Stimulated activated CD4-positive, alpha-beta T cell treated with anti-CD3 and anti-CD28 coated beads, Interleukin-1b, Interleukin-23, amount 100 ng/mL, for 1 hour (primary cell): Measurements from ENCODE around the gene SHISA8.

Experiments
- DNase-seq, 2 donors: peaks; one replicate each; pipeline ENCODE4 v3.0.0-alpha.2; 2020; ENCODE audit warnings: low read depth in 2 of 2

Gene SHISA8

DNA sequence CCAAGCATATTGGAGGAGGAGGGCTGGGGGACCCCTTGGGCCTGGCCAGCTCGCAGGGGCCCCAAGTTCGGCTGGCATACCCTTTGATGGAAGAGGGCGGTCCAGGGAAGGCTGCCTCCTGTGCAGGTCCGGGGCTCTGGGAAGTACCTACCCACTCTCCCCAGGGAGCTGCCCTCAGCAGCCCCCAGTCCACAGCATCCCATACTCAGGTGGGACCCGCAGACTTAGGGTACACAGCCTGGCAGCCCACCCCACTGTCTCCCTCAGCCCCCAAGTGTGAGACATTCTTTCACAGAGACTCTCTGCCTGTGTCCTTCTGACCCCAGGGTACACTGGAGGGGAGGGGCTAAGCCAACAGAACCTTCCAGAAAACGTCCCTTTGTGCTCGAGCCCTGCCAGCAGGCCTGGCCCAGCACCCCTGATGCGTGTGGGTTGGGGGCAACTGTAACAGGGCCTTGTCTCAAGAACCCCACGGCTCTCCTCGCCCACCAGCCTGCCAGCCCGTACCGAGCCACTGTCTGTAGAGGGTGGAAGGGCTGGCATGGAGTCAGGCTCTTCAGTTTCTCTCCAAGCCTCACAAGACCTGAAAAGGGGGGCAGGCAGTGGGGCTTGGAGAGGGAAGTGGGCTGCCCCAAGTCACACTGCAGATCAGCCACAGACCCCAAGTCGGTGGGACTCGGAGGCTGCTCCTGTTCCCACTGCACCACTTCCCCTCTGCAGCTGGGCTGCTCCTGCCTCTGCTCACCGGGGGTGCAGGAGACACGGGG lies 18.7 kb upstream of the SHISA8 start:
- DNase-seq = no peak

DNA sequence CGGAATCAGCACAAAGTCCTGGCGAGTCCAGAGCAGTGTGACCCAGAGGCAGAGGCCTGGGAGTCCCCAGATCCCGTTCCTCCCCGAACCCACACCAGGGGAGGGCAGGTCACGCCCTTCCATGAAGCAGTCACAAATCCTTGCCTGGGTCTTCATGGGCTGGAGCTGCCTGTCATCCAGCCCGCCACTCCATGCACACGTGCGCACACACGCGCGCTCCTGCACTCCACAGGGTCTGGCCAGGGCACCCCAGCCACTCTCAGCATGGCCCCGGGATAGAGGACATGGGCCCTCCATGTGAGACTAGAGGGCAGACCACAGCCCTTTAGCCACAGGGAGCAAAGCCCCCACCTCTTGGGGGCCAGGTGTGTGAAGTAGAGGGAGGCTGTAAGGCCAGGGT lies 17.5 kb upstream of the SHISA8 start:
- no peak for DNase-seq

DNA sequence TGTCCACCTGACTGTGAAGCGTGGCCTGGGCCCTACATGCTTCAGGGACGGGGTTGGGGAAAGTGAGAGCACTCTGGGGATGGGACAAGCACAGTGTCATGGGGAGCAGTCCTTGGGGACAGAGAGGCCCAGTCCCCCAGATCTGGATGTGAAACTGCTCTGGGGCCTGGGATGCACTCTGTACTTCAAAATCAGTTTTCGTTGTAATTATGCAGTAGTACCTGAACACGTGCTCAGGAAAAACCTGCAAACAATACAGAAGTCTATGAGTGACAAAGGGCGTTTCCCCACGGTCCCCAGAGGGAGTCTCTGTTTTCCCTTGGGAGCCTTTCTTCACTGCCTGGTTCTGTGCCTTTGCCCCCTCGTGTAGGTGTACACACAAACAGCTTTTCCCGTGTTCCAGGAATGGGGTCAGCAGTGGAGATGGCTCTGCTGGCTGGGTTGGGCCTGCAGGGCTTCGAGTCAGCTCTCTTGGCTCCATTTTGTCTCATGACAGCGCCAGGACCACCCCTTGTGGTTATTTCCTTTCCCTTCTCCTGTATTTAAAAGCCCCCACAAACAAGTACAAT lies 16.9 kb upstream of the SHISA8 start:
- no peak for DNase-seq

DNA sequence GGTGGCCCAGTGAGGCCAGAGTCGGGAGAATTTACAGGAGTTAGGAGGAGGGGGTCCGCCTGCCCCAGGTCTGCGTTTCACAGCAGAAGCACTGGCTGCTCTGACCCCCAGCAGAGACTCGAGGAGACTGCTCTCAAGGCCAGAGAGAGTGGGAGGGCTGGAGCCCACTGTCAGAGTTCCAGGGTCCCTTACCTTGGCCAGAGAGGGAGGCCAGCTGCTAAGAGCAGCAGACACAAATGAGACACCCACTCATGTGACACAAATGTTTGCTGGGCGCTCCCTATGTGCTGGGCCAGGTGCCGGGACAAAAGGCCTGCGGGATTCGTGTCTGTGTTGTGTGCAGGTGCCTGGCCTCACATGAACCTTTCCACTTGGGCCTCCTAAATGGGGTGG lies 14.5 kb upstream of the SHISA8 start:
- no peak for DNase-seq

DNA sequence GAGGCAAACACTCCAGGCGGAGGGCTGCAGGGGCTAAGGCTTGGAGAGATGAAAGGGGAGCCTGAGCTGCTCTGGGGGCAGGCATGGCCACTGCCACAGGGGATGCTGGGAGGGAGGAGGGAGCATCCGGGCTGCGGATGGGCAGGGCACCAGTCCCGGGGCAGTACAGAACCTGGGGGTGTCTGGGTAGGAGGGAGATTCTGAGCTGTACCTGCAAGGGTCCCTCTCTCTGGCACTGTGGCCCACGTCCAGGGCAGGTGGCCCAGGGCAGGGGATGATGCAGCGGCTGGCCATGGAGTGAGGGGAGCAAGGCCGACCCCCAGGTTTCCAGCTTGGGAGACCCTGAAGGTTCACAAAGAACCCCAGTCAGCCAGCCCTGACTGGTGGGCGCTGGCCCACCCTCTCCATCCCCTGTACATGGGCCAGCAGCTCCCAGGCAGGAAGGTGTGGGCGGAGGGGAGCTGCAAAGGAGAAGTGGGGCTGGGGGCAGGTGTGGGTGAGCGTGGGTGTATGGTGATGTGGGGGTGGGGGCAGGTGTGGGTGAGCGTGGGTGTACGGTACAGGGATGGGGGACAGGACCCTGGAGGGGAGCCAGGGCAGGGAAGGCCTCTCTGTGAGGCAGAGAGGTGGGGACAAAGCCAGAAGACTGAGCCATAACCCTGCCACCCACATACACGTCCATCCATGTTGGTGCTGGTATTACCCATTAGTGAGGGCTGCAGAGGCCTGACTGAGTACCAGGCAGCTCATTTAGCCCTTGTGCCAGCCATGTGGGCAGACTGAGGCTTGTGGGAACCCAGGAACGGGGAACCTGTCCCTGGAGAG lies 13.9 kb upstream of the SHISA8 start:
- DNase-seq = no peak

DNA sequence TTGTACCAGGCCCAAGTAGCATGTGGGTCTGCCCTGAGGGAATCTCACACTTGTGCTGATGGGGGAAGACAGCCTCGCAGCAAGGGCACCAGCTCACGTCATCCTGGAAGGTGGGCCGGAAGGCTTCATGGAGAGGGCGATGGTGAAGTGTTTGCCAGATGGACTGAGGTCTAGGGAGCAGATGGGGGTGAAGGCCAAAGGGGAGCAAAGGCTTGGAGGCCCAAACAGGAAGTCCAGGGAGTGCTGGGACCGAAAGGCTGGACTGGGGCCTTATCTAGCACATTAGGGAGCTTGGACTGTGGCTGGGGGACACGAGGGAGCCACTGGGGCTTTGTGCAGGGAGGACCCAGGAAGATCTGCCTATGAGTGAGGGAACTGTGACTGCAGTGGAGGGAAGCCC lies 12.9 kb upstream of the SHISA8 start:
- no peak for DNase-seq

DNA sequence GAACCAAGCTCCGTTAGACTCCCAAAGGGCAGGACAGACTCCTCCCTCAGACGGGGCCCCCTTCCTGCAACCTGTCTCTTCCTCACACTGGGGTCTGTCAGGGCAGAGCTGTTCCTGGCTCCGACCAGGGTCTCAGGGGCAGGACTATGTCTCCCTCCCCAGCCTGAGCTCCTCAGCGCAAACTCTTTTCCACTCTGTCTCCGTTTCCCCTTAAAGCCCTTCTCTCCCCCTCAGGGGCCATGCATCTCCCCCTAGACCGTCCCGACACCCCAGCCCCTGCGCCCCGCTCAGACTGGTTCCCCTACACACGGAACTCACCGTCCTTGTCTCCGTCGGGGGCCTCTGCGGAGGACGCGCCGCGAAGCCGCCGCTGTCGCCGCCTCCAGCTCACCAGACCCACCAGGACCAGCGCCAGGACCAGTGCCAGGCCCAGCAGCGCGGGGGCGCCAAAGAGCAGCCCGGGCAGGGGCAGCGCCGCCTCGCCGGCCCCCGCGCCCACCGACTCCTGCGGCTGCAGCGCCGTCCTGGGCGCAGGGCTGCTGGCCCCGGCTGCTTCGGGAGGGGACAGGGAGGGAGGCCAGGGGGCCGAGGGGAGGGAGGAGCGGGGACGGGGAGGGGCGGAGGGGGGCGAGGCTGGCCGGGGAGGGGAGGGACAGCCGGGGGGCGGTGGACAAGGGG lies 11.0 kb upstream of the SHISA8 start:
- peak; percentile 54 to 63 for DNase-seq

DNA sequence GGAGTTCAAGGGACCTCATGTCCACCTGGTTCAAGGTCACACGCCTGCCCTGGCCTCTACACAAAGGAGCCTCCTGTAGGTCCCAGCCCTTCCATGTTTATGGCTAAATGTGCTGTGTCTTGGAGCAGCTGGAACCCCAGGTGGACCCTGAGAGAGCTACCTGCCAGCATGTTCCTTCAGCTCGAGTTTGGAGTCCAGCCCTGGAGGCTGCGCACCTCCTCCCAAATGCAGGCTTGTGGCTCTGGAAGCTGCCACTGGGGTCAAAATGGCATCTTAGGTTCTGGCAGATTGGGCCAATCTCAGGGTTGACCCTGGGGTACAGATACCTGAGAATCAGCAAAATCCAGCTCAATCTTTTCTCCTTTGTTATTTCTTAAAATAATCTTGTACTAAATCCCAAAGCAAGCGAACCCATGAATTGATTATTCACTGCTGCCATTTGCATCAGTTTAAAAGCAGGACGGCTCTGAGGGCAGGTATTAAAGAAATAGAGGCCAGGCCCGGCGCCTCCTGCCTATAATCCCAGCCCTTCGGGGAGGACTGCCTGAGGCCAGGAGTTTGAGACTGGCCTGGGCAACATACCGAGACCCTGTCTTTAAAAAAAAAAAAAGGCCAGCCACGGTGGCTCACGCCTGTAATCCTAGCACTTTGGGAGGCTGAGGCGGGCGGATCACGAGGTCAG lies 8.9 kb upstream of the SHISA8 start:
- no peak for DNase-seq

DNA sequence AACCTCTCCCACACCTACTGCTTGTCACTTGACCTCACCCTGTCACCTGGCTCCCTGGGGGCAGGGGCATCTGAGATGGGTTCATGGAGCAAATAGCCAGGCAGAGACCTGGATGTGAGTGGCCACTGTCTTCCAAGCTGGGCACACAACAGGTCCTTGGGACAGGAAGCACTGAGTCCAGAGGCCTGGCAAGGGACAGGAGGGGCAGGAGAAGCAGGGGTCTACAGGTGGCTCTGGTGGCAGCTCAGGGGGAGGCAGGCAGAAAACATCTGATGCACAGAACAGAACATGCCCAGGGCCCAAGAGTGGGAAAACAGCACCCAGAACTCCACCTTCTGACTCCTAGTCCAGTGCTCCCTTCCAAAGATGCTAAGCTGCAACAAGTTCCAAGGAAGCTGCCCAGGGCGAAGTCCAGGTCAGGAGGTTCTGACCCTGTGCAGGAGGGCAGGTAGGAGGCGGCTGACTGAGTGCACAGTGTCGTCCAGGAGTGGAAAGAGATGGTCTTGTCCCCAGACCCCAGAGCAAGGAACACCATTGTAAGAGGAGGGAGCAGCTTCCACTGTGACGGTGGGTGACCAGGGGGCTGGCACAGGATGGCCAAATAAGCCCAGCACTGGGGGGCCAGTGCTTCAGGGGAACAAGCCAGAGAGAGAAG lies 8.2 kb upstream of the SHISA8 start:
- no peak for DNase-seq

DNA sequence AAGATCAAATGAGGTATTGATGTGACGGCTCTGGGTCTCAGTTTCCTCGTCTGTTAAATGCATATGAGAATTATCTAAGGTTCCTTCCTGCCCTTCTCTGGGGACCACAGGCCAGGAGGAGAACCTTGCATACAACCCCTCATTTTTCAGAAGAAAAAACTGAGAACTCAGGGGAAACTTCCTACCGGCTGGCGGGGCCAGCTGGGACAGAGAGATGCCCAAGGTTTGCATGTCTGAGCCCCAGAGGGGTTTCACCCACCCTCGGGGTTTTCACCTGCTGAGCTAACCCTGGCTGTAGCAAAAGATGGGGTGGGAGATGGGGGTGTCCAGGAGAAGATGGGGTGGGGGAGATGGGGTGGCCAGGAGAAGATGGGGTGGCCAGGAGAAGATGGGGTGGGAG lies 7.5 kb upstream of the SHISA8 start:
- no peak for DNase-seq

DNA sequence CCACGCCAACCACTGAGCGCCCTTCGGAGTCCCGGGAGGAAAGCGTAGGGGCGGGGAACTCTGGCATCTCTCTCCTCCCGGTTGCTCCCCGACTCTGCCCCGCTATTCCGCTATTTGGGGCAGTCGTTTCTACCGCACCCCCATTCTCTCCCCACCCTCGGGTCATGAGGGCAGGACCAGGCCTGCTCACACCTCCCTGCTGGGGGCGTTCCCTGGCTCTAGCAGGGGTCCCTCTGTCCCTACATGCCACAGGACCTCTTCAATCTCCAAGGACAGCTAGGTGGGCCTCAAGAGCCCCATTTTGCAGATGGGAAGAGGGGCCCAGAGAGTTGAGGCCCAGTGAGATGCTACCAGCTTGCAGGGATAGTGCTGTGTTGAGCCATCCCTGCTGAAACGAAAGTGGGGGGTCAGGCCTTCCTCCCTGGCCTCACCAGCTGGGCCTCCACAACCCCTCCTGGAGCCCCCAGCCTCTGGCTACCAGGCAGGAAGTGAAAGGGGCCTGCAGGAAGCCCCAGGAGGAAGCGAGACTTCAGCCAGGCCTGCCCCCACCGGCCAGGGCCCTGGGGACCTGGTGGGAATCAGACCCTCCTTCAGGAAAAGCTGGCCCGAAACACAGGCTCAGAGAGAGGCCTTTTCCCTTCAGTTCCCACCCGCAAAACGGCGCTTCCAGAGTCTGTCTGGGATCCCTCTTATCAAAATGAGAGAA lies 5.5 kb upstream of the SHISA8 start:
- no peak for DNase-seq

DNA sequence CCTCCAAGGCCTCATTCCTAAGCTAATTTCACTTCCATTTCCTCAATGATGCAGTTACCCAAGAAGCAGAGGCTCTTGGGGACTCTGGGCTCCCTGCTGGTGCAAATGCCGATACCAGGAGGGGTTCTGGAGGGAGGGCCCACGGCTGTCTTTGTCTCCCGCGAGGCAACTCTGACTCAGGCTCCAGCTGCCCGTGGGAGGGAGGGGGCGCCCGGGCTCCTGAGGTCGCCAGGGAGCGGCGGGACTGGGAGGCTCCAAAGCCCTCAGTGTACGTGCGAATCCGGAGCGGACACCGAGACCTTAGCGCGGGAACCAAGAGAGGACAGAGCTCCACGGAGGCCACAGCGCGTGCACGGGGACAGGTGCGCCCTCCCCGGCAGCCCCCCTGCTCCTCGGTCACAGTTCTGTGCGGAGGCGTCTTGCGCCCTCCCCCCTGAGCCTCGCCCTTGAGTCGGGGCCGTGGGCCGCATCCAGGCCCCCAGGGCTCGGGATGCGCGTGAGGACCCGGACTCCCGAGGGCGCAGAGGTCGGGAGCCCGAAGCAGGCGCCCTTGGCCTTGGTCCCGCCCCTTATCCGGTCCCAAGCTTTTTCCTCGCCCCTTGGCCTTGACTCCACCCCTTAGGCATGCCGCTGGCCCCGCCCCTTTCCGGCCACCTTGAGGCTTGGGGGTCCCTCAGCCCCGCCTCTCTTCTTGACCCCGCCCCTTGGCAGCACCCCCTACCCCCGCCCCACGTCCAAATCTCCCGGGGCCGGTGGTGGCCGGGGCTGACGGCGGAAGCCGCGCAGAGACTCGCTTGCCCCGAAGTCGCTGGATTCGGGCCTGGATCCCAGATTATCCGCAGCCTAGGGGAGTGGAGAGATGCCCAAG lies 4.7 kb upstream of the SHISA8 start:
- no peak for DNase-seq

DNA sequence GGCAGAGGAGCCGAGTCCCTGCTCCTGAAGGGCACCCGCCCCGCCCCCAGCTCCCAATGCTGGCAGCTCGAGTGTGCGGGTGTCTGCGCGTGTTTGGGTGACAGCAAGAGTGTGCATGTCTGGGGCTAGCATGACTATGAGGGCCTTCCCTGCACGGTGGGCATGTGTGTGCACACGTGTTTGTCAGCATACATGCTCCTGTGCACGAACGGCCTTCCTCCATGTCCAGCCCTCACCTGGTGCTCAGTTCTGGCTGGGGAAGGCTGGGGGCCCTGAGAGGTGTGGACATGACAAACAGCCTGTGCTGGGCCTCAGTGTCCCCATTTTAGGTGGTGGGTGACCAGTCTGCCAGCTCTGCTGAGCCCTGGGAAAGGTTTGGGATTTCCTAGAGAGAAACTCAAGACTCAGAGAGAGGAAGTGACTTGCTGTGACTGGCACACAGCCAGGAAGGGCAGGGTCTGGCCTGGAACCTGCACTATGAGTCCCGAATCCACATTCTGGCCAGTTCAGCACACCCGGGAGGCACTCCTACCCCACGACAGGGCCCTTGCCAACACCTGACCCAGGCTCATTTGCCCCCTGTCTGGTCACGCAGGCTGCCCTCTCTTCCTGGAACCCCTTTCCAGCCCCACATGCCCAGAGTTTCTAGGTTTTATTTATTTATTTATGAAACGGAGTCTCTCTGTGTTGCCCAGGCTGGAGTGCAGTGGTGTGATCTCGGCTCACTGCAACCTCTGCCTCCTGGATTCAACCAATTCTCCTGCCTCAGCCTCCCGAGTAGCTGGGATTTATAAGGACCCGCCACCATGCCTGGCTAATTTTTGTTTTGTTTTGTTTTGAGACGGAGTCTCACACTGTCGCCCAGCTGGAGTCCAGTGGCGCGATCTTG lies 3.3 kb upstream of the SHISA8 start:
- DNase-seq = no peak

DNA sequence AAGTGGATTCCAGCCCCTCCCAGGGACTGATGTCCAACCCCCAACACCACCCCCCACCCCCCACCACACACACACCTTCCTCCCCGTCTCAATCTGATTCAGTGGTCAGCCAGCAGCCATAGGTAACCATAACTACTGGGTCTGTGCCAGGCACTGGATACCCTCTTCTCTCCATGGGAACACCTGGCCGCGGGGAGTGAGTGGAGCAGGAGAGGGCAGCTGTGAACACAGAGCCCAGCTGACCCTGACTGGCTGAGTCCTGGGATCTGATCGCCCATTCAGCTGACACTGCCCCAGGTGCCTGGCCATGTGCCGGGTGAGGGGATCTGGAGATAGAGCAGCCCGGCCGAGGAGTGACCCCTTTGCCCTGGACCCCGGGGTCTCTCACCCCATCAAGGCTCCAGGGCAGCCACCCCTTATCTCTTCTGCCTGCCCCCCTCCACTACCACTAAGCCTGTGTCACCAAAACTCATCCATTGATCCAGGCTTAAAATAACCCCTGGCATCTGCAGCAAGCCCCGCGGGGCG lies 2.6 kb upstream of the SHISA8 start:
- DNase-seq = no peak

DNA sequence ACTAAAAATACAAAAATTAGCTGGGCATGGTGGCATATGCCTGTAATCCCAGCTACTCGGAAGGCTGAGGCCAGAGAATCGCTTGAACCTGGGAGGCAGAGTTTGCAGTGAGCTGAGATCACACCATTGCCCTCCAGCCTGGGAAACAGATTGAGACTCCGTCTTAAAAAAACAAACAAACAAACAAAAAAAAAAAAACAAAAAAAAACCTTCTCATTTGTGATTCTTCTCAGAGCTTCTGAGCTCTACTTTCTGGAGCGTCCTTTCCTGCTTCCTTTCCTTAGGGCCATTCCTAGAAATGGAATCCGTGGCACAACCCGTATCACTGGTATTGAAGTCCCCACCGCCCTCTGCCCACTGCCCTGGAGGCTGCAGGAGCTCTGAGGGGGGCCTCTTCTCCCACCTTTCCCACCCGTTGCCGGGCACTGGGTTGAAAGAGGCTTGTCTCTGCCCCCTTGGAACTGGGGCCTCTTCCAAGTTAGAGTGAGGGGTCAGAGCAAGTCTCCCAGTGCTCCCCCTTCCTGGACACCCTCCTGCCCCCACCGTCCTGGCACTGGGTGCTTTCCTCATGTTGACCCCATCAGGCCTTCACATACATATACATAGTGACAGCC lies 2.0 kb upstream of the SHISA8 start:
- no peak for DNase-seq

DNA sequence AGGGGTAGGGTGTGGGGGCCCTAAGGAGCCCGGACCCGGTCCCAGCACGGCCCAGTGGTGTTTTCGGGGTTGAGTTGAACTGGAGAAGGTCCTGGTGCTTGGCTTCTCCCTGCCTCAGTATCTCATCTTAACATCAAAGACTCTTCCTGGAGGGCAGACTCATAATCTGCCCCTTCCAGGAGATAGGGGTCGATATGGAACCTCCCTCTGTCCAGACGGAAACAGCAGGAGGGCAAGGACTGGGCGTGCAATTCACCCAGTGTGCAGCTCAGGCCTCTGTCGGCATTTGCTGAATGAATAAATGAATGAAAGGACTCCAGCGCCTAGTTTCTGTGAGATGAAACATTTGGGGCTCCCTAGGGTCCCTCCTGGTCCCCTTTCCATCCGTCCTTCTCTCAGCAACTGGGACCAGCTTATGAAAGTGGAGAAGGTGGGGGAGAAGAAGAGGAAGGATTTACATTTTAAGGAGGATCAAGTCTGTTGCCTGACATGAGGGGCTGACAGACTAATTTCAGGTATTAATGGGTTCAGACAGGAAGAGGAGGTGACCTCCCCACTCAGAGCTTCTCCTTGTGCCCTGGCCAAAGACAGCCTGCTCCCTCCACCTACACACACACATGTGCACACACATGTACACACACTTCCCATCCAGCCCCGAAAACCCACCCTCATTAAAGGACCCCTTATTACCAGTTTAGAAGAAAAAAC lies 1.1 kb upstream of the SHISA8 start:
- DNase-seq = no peak

DNA sequence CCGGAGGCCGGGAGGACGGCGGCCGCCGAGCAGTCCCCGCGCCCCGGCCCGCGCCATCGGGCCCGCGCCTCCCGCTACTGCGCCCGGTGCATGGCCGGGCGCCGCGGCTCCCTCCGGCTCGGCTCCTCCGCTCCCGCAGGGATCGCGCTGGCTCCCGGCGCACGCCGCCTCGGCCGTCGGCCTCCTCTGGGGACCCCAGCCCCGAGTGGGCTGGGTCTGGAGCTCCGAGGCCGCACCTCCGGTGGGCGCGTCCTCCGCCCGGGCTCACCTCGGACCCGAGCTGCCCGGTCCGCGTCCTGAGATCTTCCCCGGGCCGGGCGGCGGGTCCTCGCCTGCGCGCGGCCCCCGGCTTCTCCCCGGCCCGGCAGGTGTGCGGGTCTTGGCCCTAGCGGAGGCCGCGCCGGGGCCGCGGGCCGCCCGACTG lies 251 bp downstream of the SHISA8 start:
- DNase-seq = no peak
